Measurements from ENCODE around the gene FAAH2.
"Not testable (repeated sequence)": the region's sequence is repeated elsewhere in the genome, so short reads cannot be mapped to it uniquely, and the experiment has no call there.

FAAH2 gene

DNA sequence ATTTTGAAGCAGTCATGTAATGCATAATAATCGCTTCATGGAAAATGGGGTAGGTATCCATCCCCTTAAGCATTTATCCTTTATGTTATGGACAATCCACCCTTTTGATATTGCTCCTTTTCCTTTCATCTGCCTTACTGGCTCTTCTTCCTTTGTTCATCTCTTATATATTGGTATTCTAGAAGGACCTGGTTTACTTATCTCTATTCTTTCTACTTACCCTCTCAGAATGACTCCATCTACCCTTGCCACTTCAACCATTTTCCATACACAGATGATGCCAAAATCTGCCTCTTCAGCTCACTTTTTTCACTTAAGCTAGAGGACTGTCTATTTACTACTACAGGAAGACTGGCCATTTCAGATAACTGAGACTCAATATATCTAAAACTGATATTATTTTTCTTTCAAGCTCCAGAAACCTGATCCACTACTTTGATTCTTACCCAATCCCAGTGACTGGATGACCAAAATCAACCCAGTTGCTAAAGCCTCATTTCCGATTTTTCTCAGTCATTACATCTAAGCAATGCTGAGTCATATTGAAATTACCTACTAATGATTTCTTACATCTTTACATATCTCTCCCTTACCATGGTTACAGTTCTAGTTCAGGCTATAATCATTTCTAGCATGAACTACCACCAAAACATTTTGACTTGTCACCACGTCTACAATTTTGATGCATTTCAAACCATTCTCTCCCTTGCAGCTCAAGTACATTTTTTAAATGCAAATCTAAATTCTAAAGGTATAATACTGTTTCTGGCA, 93.7 kb downstream of the FAAH2 start:
- Histone ChIP-seq H3K4me1 (no peaks in the 10 kb centered on the region), H3K27ac (no peak overlapping the region), H3K9me3 (no peaks in the 10 kb centered on the region), H3K4me3 (no peak overlapping the region), H3K36me3 (no peaks in the 10 kb centered on the region), H3K27me3 (no peaks in the 10 kb centered on the region)
- TF ChIP-seq, protein P1, sequence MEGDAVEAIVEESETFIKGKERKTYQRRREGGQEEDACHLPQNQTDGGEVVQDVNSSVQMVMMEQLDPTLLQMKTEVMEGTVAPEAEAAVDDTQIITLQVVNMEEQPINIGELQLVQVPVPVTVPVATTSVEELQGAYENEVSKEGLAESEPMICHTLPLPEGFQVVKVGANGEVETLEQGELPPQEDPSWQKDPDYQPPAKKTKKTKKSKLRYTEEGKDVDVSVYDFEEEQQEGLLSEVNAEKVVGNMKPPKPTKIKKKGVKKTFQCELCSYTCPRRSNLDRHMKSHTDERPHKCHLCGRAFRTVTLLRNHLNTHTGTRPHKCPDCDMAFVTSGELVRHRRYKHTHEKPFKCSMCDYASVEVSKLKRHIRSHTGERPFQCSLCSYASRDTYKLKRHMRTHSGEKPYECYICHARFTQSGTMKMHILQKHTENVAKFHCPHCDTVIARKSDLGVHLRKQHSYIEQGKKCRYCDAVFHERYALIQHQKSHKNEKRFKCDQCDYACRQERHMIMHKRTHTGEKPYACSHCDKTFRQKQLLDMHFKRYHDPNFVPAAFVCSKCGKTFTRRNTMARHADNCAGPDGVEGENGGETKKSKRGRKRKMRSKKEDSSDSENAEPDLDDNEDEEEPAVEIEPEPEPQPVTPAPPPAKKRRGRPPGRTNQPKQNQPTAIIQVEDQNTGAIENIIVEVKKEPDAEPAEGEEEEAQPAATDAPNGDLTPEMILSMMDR (IDR thresholded peaks at IDR 0.05): no peak
- DNase-seq: no peak
- intact Hi-C loops (cut with DNase I; ENCODE audit: low total_unique reads): no loop called here

DNA sequence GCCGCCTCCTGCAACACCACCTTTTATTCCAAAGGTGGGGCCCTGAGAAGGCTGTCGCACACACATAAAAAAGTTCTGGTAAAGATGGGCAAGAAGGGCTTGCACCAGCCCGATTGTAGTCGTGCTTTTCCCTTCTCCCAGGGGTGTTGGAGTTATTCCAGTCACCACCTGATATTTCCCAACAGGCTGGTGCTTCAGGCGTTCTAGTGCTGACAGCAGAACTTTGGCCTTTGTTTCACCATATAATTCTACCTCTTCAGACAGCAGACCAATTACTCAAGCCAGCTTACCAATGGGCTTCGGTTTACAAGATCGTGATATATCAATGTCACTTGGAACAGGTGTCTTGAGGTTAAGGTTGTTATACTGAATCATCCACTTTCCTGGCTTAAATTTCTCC, 107.7 kb downstream of the FAAH2 start:
- DNase-seq: not testable (repeated sequence)
- intact Hi-C loops (cut with DNase I; ENCODE audit: low total_unique reads): loop anchor here (10.0 kb wide), 1 partner anchor 371 kb away; no protein-coding TSS in a partner anchor

DNA sequence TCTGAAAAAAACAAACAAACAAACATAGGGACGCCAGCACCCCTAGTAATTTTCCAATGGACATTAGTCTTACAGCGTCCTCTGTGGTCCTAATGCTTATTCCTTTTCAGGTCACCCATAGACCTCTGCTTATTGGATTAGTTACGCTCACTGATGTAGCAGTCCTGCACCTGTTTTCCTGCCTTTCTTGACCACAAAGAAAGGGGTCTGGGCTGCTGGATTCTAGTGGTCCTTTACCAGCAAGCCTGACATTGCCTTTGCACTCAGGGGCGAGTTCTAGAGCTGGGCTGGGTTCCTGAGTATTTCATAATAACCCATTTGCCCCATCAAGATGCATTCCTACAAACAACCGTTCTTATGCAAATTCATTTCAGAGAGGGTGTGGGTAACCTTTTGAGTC, 116.7 kb downstream of the FAAH2 start:
- H3K27me3 ChIP-seq; intact Hi-C loops (cut with DNase I; ENCODE audit: low total_unique reads); H3K27ac ChIP-seq; DNase-seq; H3K4me3 ChIP-seq; H3K4me1 ChIP-seq; H3K36me3 ChIP-seq: not testable (repeated sequence)
- peaks cover 0 to 41% (median 21%) of the 10 kb centered on the region in 3 donors for H3K9me3 ChIP-seq

More for the DNA sequence above, 107.7 kb downstream of the FAAH2 start:
- H3K4me1 ChIP-seq, H3K36me3 ChIP-seq, H3K27me3 ChIP-seq, H3K4me3 ChIP-seq, H3K27ac ChIP-seq: not testable (repeated sequence)
- H3K9me3 ChIP-seq: peaks cover 0 to 12% (median 8%) of the 10 kb centered on the region in 3 donors

DNA sequence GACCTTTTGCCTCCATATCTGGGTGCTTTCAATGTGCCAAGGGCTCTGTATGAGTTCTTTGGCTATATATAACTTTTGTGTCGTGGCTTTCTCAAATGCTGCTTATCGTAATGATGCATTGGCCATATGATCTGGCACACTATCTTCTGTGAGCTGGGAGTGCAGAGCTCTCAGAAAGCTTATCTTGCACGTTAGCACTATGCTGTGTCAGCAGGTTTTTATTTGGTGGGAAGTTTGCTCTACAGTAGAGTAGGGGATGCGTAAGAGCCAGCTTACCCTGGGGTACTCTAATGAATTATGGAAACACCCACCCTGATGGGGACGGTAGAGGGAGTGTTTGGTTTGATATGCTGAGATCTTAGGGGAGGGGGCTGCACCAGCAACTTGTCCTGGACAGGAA, 119.6 kb downstream of the FAAH2 start:
- Histone ChIP-seq H3K9me3 (peaks cover 0 to 46% (median 21%) of the 10 kb centered on the region in 3 donors), H3K27ac (no peak overlapping the region)

DNA sequence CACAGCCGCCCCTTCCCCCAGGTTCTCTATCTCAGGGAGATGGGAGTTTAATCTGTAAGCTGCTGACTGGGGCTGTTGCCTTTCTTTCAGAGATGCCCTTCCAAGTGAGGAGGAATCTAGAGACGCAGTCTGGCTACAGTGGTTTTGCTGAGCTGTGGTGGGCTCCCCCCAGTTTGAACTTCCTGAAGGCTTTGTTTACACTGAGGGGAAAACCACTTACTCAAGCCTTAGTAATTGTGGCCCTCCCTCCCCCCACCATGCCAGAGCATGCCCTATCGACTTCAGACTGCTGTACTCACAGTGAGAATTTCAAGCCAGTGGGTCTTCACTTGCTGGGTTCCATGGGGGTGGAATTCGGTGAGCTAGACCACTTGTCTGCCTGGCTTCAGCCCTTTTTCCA, 131.3 kb downstream of the FAAH2 start:
- H3K4me1 ChIP-seq: no peaks in the 10 kb centered on the region
- intact Hi-C loops (cut with DNase I; ENCODE audit: low total_unique reads): no loop called here
- TF ChIP-seq, protein P1 (IDR thresholded peaks at IDR 0.05): no peak
- no peak overlapping the region for H3K27ac ChIP-seq
- no peak overlapping the region for H3K4me3 ChIP-seq
- peaks cover 0 to 11% (median 5%) of the 10 kb centered on the region in 3 donors for H3K9me3 ChIP-seq
- no peaks in the 10 kb centered on the region for H3K27me3 ChIP-seq
- no peak for DNase-seq
- no peaks in the 10 kb centered on the region for H3K36me3 ChIP-seq

More for the DNA sequence above, 119.6 kb downstream of the FAAH2 start:
- intact Hi-C loops (cut with DNase I; ENCODE audit: low total_unique reads): no loop called here
- TF ChIP-seq, protein P1 (IDR thresholded peaks at IDR 0.05): no peak
- Histone ChIP-seq H3K4me3 (no peak overlapping the region), H3K36me3 (no peaks in the 10 kb centered on the region), H3K4me1 (no peaks in the 10 kb centered on the region), H3K27me3 (no peaks in the 10 kb centered on the region)
- no peak for DNase-seq

DNA sequence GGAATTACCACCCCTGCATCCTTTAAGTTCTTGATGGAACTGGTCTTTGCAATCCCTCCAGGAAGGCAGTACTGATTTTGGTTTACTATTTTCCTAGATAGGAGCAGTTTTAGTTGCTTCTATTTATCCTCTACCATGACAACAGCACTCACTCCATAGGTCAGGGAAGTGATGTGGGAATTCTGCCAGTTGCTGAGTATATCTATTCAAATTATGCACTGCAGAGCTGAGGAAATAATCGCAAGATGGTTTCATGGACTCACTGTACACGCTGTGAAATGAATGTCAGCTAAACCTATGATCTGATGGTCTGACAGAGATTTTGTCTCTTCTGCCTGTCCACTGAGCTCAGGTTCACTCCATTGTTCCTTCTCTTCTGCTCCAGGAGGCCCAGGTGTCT, 135.8 kb downstream of the FAAH2 start:
- TF ChIP-seq, protein P1 (IDR thresholded peaks at IDR 0.05): no peak
- Histone ChIP-seq H3K4me3 (no peak overlapping the region), H3K27me3 (no peaks in the 10 kb centered on the region), H3K27ac (no peak overlapping the region), H3K4me1 (no peaks in the 10 kb centered on the region), H3K9me3 (peaks cover 0 to 11% (median 5%) of the 10 kb centered on the region in 3 donors), H3K36me3 (no peaks in the 10 kb centered on the region)
- no peak for DNase-seq
- intact Hi-C loops (cut with DNase I; ENCODE audit: low total_unique reads): no loop called here

Measured in tibial artery (tissue), 4 donors.